ENCODE results near the gene MED16.

Gene MED16

GRCh38 chr19:929203-929890 is 36.4 kb upstream of the MED16 start:
- Histone ChIP-seq H3K27ac (ENCODE audit: low read length) (no peak overlapping the region), H2AFZ (ENCODE audit: low read depth, low read length) (no peak overlapping the region), H3K79me2 (ENCODE audit: insufficient read depth, low read length) (peaks cover 62% of the 10 kb centered on the region), H4K20me1 (ENCODE audit: insufficient read depth, low read length) (peaks cover 30% of the 10 kb centered on the region), H3K4me2 (ENCODE audit: insufficient read depth, low read length) (no peak overlapping the region), H3K27me3 (ENCODE audit: insufficient read depth, low read length, poor library complexity) (no peaks in the 10 kb centered on the region), H3K9ac (ENCODE audit: low read depth, low read length) (no peak overlapping the region), H3K4me1 (ENCODE audit: insufficient read depth, low read length) (peaks cover 22% of the 10 kb centered on the region), H3K4me3 (ENCODE audit: low read depth in 1 of 2, low read length in 2 of 2) (no peak overlapping the region), H3K9me3 (ENCODE audit: insufficient read depth, low read length, severe bottlenecking) (no peaks in the 10 kb centered on the region), H3K36me3 (ENCODE audit: insufficient read depth, low read length) (peaks cover 43% of the 10 kb centered on the region)
- DNase-seq: no peak
- no peak for ATAC-seq (ENCODE audit: insufficient read depth, low read depth)
- TF ChIP-seq CTCF (IDR thresholded peaks at IDR 0.05; ENCODE audit: borderline replicate concordance, extremely low read depth, low read length, poor library complexity, severe bottlenecking) (no peak), EZH2 (IDR thresholded peaks at IDR 0.05; ENCODE audit: borderline replicate concordance, low read depth, low read length, severe bottlenecking) (no peak)

- Histone ChIP-seq H3K27ac (ENCODE audit: low read length) (no peak overlapping the region), H2AFZ (ENCODE audit: low read depth, low read length) (no peak overlapping the region), H3K9ac (ENCODE audit: low read depth, low read length) (no peak overlapping the region), H3K27me3 (ENCODE audit: insufficient read depth, low read length, poor library complexity) (no peaks in the 10 kb centered on the region), H3K4me1 (ENCODE audit: insufficient read depth, low read length) (peaks cover 27% of the 10 kb centered on the region), H3K4me2 (ENCODE audit: insufficient read depth, low read length) (no peak overlapping the region; the same call in 1 of the 2 replicates), H4K20me1 (ENCODE audit: insufficient read depth, low read length) (peaks cover 30% of the 10 kb centered on the region), H3K9me3 (ENCODE audit: insufficient read depth, low read length, severe bottlenecking) (no peaks in the 10 kb centered on the region), H3K4me3 (ENCODE audit: low read depth in 1 of 2, low read length in 2 of 2) (no peak overlapping the region), H3K79me2 (ENCODE audit: insufficient read depth, low read length) (peaks cover 55% of the 10 kb centered on the region), H3K36me3 (ENCODE audit: insufficient read depth, low read length) (peaks cover 43% of the 10 kb centered on the region)
- ATAC-seq (ENCODE audit: insufficient read depth, low read depth): no peak
- TF ChIP-seq EZH2 (IDR thresholded peaks at IDR 0.05; ENCODE audit: borderline replicate concordance, low read depth, low read length, severe bottlenecking) (no peak), CTCF (IDR thresholded peaks at IDR 0.05; ENCODE audit: borderline replicate concordance, extremely low read depth, low read length, poor library complexity, severe bottlenecking) (no peak)
- no peak for DNase-seq
These were observed 35.6 kb upstream of the MED16 start for GRCh38 chr19:928471-929202.

GRCh38 chr19:927780-928401 is 34.9 kb upstream of the MED16 start:
- H3K4me1 ChIP-seq (ENCODE audit: insufficient read depth, low read length): peaks cover 27% of the 10 kb centered on the region
- H2AFZ ChIP-seq (ENCODE audit: low read depth, low read length): no peak overlapping the region
- H3K9ac ChIP-seq (ENCODE audit: low read depth, low read length): peak overlapping the region; percentile 98; the same call in 1 of the 2 replicates
- peak overlapping the region in 1 of 2 experiments; percentile 27; a peak in 1 of 4 replicates for H3K4me3 ChIP-seq (ENCODE audit: low read depth in 1 of 2, low read length in 2 of 2)
- TF ChIP-seq EZH2 (IDR thresholded peaks at IDR 0.05; ENCODE audit: borderline replicate concordance, low read depth, low read length, severe bottlenecking): no peak
- TF ChIP-seq CTCF (IDR thresholded peaks at IDR 0.05; ENCODE audit: borderline replicate concordance, extremely low read depth, low read length, poor library complexity, severe bottlenecking): no peak
- peaks cover 50% of the 10 kb centered on the region for H3K79me2 ChIP-seq (ENCODE audit: insufficient read depth, low read length)
- H3K9me3 ChIP-seq (ENCODE audit: insufficient read depth, low read length, severe bottlenecking): no peaks in the 10 kb centered on the region
- H3K4me2 ChIP-seq (ENCODE audit: insufficient read depth, low read length): peak overlapping the region; percentile 99
- ATAC-seq (ENCODE audit: insufficient read depth, low read depth) (no peak), DNase-seq (no peak)
- H4K20me1 ChIP-seq (ENCODE audit: insufficient read depth, low read length): peaks cover 23% of the 10 kb centered on the region
- H3K36me3 ChIP-seq (ENCODE audit: insufficient read depth, low read length): peaks cover 36% of the 10 kb centered on the region
- 0 out of 2 replicates have a peak overlapping the region, but pooled peaks have one; percentile 44 for H3K27ac ChIP-seq (ENCODE audit: low read length)
- no peaks in the 10 kb centered on the region for H3K27me3 ChIP-seq (ENCODE audit: insufficient read depth, low read length, poor library complexity)
